ENCODE results near the gene USP12.
"Not testable (repeated sequence)": the region's sequence is repeated elsewhere in the genome, so short reads cannot be mapped to it uniquely, and the experiment has no call there.

The USP12 gene

GRCh38 chr13:27131906-27132305 is 39.7 kb downstream of the USP12 start:
- H3K9me3 ChIP-seq (ENCODE audit: control insufficient read depth, insufficient read depth, low read depth, low read length), result peaks cover 16% of the 10 kb centered on the region
- peaks cover 17% of the 10 kb centered on the region; the same call in 1 of the 2 replicates for H3K4me1 ChIP-seq (ENCODE audit: control insufficient read depth, insufficient read depth, low read length)
- no peaks in the 10 kb centered on the region for H3K27me3 ChIP-seq (ENCODE audit: control insufficient read depth, insufficient read depth, low read length)
- H3K9ac ChIP-seq (ENCODE audit: low read length), result no peak overlapping the region
- no peaks in the 10 kb centered on the region for H3K36me3 ChIP-seq (ENCODE audit: control insufficient read depth, insufficient read depth, low read length)
- no peak overlapping the region for H3K4me3 ChIP-seq (ENCODE audit: low read depth, low read length)
- peak overlapping the region; percentile 5; the same call in 1 of the 2 replicates for H3K27ac ChIP-seq (ENCODE audit: low read depth, low read length)

- Histone ChIP-seq H3K36me3 (ENCODE audit: control insufficient read depth, insufficient read depth, low read length) (no peaks in the 10 kb centered on the region), H3K9me3 (ENCODE audit: control insufficient read depth, insufficient read depth, low read depth, low read length) (peaks cover 16% of the 10 kb centered on the region), H3K9ac (ENCODE audit: low read length) (no peak overlapping the region), H3K27me3 (ENCODE audit: control insufficient read depth, insufficient read depth, low read length) (no peaks in the 10 kb centered on the region), H3K27ac (ENCODE audit: low read depth, low read length) (peak overlapping the region; percentile 12; the same call in 1 of the 2 replicates), H3K4me3 (ENCODE audit: low read depth, low read length) (no peak overlapping the region), H3K4me1 (ENCODE audit: control insufficient read depth, insufficient read depth, low read length) (peaks cover 17% of the 10 kb centered on the region; the same call in 1 of the 2 replicates)
Observed at GRCh38 chr13:27130979-27131623, 40.5 kb downstream of the USP12 start.

GRCh38 chr13:27130223-27130978 is 41.2 kb downstream of the USP12 start:
- Histone ChIP-seq H3K9me3 (ENCODE audit: control insufficient read depth, insufficient read depth, low read depth, low read length) (peaks cover 21% of the 10 kb centered on the region), H3K9ac (ENCODE audit: low read length) (no peak overlapping the region), H3K27me3 (ENCODE audit: control insufficient read depth, insufficient read depth, low read length) (no peaks in the 10 kb centered on the region), H3K4me3 (ENCODE audit: low read depth, low read length) (no peak overlapping the region), H3K4me1 (ENCODE audit: control insufficient read depth, insufficient read depth, low read length) (peaks cover 17% of the 10 kb centered on the region; the same call in 1 of the 2 replicates), H3K36me3 (ENCODE audit: control insufficient read depth, insufficient read depth, low read length) (no peaks in the 10 kb centered on the region), H3K27ac (ENCODE audit: low read depth, low read length) (peak overlapping the region; percentile 12; the same call in 1 of the 2 replicates)

- H3K4me3 ChIP-seq (ENCODE audit: low read depth, low read length), result no peak overlapping the region
- 0 out of 2 replicates have a peak, but pooled peaks cover 5% of the 10 kb centered on the region for H3K36me3 ChIP-seq (ENCODE audit: control insufficient read depth, insufficient read depth, low read length)
- H3K27me3 ChIP-seq (ENCODE audit: control insufficient read depth, insufficient read depth, low read length), result no peaks in the 10 kb centered on the region
- H3K9ac ChIP-seq (ENCODE audit: low read length), result no peak overlapping the region
- peaks cover 17% of the 10 kb centered on the region; the same call in 1 of the 2 replicates for H3K4me1 ChIP-seq (ENCODE audit: control insufficient read depth, insufficient read depth, low read length)
- no peak overlapping the region for H3K27ac ChIP-seq (ENCODE audit: low read depth, low read length)
- H3K9me3 ChIP-seq (ENCODE audit: control insufficient read depth, insufficient read depth, low read depth, low read length), result peaks cover 33% of the 10 kb centered on the region
Observed at GRCh38 chr13:27128825-27129627, 42.6 kb downstream of the USP12 start.

- Histone ChIP-seq H3K27ac (ENCODE audit: low read depth, low read length) (no peak overlapping the region), H3K9ac (ENCODE audit: low read length) (no peak overlapping the region), H3K4me1 (ENCODE audit: control insufficient read depth, insufficient read depth, low read length) (peaks cover 15% of the 10 kb centered on the region; the same call in 1 of the 2 replicates), H3K9me3 (ENCODE audit: control insufficient read depth, insufficient read depth, low read depth, low read length) (peaks cover 49% of the 10 kb centered on the region), H3K4me3 (ENCODE audit: low read depth, low read length) (no peak overlapping the region), H3K27me3 (ENCODE audit: control insufficient read depth, insufficient read depth, low read length) (no peaks in the 10 kb centered on the region), H3K36me3 (ENCODE audit: control insufficient read depth, insufficient read depth, low read length) (0 out of 2 replicates have a peak, but pooled peaks cover 5% of the 10 kb centered on the region)
Observed at GRCh38 chr13:27126859-27127258, 44.8 kb downstream of the USP12 start.

- Histone ChIP-seq H3K9me3 (ENCODE audit: control insufficient read depth, insufficient read depth, low read depth, low read length) (peaks cover 42% of the 10 kb centered on the region), H3K27ac (ENCODE audit: low read depth, low read length) (no peak overlapping the region), H3K9ac (ENCODE audit: low read length) (no peak overlapping the region), H3K4me3 (ENCODE audit: low read depth, low read length) (peak overlapping the region; percentile 17; the same call in 1 of the 2 replicates), H3K4me1 (ENCODE audit: control insufficient read depth, insufficient read depth, low read length) (peaks cover 12% of the 10 kb centered on the region), H3K27me3 (ENCODE audit: control insufficient read depth, insufficient read depth, low read length) (no peaks in the 10 kb centered on the region), H3K36me3 (ENCODE audit: control insufficient read depth, insufficient read depth, low read length) (0 out of 2 replicates have a peak, but pooled peaks cover 5% of the 10 kb centered on the region)
Observed at GRCh38 chr13:27125357-27126282, 46.0 kb downstream of the USP12 start.

DNA sequence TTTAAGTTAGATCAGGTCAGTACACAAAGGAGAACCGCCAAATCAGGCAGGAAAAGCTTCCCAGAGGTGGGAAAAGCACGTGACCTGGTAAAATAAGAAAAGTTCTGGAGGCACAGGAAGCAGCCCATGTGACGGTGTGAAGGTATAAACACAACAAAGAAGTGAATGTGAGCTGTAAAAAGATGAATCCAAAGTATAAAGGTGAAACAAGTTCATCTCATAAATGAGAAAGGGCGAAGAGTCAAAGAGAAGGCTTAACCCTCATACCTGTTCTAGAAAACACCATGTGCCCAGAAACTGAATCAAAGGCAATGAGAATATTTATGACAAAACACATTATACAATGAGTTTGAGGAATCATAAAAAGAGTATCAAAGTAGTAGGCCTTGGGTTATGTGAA is 47.0 kb downstream of the USP12 start:
- 0 out of 2 replicates have a peak, but pooled peaks cover 5% of the 10 kb centered on the region for H3K36me3 ChIP-seq (ENCODE audit: control insufficient read depth, insufficient read depth, low read length)
- H3K9ac ChIP-seq (ENCODE audit: low read length), result no peak overlapping the region
- peaks cover 9% of the 10 kb centered on the region for H3K4me1 ChIP-seq (ENCODE audit: control insufficient read depth, insufficient read depth, low read length)
- no peak overlapping the region for H3K27ac ChIP-seq (ENCODE audit: low read depth, low read length)
- peaks cover 33% of the 10 kb centered on the region for H3K9me3 ChIP-seq (ENCODE audit: control insufficient read depth, insufficient read depth, low read depth, low read length)
- no peak overlapping the region for H3K4me3 ChIP-seq (ENCODE audit: low read depth, low read length)
- no peaks in the 10 kb centered on the region for H3K27me3 ChIP-seq (ENCODE audit: control insufficient read depth, insufficient read depth, low read length)

DNA sequence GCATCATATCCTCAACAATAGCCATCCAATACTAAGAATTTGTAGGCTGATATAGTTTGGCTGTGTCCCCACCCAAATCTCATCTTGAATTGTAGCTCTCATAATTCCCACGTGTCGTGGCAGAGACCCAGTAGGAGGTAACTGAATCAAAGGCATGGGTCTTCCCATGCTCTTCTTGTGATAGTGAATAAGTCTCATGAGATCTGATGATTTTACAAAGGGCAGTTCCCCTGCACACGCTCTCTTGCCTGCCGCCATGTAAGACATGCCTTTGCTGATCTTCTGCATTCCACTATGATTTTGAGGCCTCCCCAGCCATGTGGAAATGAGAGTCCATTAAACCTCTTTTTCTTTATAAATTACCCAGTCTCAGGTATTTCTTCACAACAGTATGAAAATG is 48.2 kb downstream of the USP12 start:
- H3K9me3 ChIP-seq (ENCODE audit: control insufficient read depth, insufficient read depth, low read depth, low read length), result peaks cover 33% of the 10 kb centered on the region
- H3K27me3 ChIP-seq (ENCODE audit: control insufficient read depth, insufficient read depth, low read length); H3K4me3 ChIP-seq (ENCODE audit: low read depth, low read length); H3K9ac ChIP-seq (ENCODE audit: low read length); H3K36me3 ChIP-seq (ENCODE audit: control insufficient read depth, insufficient read depth, low read length); H3K27ac ChIP-seq (ENCODE audit: low read depth, low read length): not testable (repeated sequence)
- peaks cover 12% of the 10 kb centered on the region for H3K4me1 ChIP-seq (ENCODE audit: control insufficient read depth, insufficient read depth, low read length)

DNA sequence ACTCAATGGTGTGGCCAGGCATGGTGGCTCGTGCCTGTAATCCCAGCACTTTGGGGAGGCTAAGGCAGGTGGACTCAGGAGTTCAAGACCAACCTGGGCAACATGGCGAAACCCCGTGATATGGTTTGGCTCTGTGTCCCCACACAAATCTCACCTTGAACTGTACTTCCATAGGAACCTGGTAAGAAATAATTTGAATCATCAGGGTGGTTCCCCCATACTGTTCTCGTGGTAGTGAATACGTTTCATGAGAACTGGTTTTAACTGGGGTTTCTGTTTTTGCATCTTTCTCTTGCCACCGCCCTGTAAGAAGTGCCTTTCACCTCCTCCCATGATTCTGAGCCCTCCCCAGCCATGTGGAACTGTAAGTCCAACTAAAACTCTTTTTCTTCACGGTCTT is 49.6 kb downstream of the USP12 start:
- peaks cover 33% of the 10 kb centered on the region for H3K9me3 ChIP-seq (ENCODE audit: control insufficient read depth, insufficient read depth, low read depth, low read length)
- H3K27me3 ChIP-seq (ENCODE audit: control insufficient read depth, insufficient read depth, low read length), result no peaks in the 10 kb centered on the region
- H3K4me1 ChIP-seq (ENCODE audit: control insufficient read depth, insufficient read depth, low read length), result peaks cover 12% of the 10 kb centered on the region
- no peak overlapping the region for H3K4me3 ChIP-seq (ENCODE audit: low read depth, low read length)
- no peak overlapping the region for H3K27ac ChIP-seq (ENCODE audit: low read depth, low read length)
- 0 out of 2 replicates have a peak, but pooled peaks cover 5% of the 10 kb centered on the region for H3K36me3 ChIP-seq (ENCODE audit: control insufficient read depth, insufficient read depth, low read length)
- no peak overlapping the region for H3K9ac ChIP-seq (ENCODE audit: low read length)

- Histone ChIP-seq H3K36me3 (ENCODE audit: control insufficient read depth, insufficient read depth, low read length) (0 out of 2 replicates have a peak, but pooled peaks cover 5% of the 10 kb centered on the region), H3K4me1 (ENCODE audit: control insufficient read depth, insufficient read depth, low read length) (peaks cover 12% of the 10 kb centered on the region), H3K27ac (ENCODE audit: low read depth, low read length) (no peak overlapping the region), H3K9ac (ENCODE audit: low read length) (no peak overlapping the region), H3K27me3 (ENCODE audit: control insufficient read depth, insufficient read depth, low read length) (no peaks in the 10 kb centered on the region), H3K9me3 (ENCODE audit: control insufficient read depth, insufficient read depth, low read depth, low read length) (peaks cover 32% of the 10 kb centered on the region), H3K4me3 (ENCODE audit: low read depth, low read length) (no peak overlapping the region)
Observed at GRCh38 chr13:27120811-27121210, 50.8 kb downstream of the USP12 start.

Measured in HUES6 (cell line).